Caki2 (cell line): ENCODE measurements around the gene SSTR5. TPM values are rescaled to one million over a fixed set of nuclear protein-coding genes. Genes with fewer than 3 reads are reported as not detected.
A peak's percentile ranks its signal among the peaks of the same experiment; 100 is the strongest.

Experiments used
- DNase-seq: peaks from one replicate; pipeline ENCODE4 v3.0.0-alpha.2; 2015; ENCODE audit warnings: low read depth
- in situ Hi-C: cut with HindIII; loops from 2 replicates; pipeline ENCODE4 v1.10.0; 2016; ENCODE audit warnings: low sequenced_read_pairs, low pct_unique_long_range_greater_than_20kb, mixed read lengths
- total RNA-seq: library from RNA; depleted of rRNA; stranded (reverse); fragments of >200 nt; shearing (Covaris generic); gene quantifications from 2 replicates; pipeline ENCODE4 v1.2.3, GENCODE V29; 2014; ENCODE audit warnings: low replicate concordance

Gene SSTR5
- total RNA-seq, 1 experiment from 2014 or later: 9.1 TPM

DNA sequence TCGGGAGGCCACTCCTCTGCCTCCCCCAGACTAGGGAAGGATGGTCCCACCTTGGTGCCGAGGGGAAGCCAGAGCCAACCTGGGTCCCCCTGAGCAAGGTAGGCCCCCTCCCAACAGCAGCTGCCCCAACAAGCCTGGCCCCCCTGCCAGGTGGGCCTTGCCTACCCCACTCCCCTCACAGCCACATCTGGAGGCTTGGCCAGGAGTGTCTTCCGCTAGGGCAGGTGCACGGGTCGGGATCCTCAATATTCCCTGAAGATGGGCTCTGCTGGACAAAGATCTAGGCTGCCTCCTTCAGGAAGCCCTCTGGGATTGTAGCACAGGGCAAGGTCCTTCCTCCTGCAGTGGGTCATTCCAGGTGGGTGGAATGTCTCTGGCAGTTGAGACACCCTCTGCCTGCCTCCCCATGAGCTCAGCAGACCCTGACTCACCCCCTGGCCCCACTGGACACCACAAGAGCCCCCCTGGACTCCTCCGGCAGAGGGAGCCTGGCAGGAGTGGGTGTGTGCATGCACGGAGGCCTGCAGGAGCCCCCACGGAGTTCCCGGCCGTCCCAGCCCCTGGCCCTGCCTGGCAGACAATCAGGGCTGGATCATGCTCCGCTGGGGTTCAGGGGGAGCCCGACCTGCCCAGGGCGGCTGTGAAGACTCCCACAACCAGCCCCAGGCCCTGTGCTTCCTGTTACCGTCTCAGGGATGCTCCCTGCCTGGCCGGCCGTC lies 23.1 kb downstream of the SSTR5 start:
- in situ Hi-C loops: no loop called here

DNA sequence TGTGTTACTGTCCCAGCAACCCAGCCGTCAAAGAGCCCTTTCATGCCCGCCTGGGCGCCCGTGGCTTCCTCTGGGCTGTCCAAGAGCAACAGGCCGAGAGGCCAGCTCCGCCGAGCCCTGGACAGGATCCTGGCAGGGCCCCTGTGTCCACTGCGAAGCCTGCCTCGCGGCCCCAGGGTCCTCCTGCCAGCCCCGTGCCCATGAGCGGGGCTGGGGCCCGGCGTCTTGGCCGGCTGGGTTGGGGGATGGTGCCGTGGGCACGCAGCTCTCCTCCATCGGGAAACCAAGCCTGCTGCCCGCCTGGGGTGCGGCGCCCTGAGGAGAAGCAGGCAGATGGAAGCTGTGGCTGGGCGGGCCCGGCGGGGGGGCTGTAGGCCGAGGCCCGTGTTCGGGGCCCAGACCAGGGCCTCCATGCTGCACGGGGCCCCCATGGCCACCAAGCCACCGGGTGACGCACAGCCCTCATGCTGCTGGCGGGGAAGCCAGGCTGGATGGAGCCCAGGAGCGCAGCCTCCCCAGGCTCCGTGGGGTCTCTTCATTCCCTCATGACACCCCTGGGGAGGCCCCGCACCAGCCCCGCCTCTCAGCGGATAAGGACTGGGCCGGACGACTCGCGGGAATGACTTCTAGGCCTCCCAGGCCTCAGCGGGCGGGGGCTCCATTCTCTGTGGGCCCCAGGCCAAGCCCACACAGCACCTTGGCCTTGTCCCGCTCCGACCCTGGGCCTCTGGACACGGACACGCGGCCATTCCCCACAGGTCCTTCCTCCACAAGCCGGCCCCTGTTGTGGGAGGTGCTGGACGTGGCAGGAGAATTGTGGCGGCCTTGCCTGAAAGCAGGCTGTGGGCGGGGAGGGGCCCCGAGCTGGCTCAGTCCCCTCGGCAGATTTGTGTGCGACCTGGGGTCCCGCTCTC lies 23.9 kb downstream of the SSTR5 start, which contains the start of gene C1QTNF8:
Gene C1QTNF8, minus strand, starts transcription at position 76 of the 914 bp plus-strand sequence. CDS start 1,322 bp downstream, outside the sequence.
- in situ Hi-C loops: no loop called here
- no peak for DNase-seq

More for the DNA sequence above, 23.1 kb downstream of the SSTR5 start:
- DNase-seq: no peak

DNA sequence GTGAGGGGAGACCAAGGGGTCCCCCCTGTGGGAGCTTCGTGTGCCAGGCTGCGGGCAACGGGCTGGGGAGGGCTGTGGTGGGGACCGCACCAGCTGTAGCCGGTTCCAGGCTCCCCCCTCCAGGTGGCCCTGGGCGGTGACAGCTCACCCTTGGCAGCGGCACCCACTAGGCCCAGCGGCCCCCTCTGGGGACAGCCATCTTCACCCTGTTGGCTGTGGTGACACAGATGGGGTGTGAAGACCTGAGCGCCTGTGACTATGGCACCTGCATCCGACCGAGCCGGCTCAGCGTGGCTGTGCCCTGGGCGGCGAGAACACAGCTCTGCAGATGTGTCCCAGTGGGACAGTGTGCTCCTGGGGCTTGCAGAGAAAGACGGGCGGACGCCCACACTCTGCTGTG lies 24.6 kb downstream of the SSTR5 start:
- no peak for DNase-seq
- in situ Hi-C loops: no loop called here

DNA sequence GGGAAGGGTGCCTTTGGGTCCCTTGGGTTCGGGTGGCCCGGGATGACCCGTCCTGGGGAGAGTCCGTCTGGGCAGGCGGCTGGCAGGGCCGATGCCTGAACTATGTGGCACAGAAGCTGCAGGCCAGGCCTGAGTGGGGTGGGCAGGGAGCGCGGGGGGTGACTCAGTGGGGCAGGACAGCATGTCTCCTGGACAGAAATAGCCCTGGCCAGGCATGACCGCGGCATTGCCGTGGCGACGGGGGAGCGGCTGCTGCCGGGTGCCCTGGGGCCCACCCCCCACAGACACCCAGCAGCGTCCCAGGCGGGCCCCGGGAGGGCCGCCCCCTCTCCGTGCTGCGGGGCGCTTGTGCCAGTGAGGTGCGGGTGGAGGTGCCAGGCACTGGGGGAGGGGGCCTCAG lies 25.3 kb downstream of the SSTR5 start:
- in situ Hi-C loops: no loop called here
- no peak for DNase-seq

DNA sequence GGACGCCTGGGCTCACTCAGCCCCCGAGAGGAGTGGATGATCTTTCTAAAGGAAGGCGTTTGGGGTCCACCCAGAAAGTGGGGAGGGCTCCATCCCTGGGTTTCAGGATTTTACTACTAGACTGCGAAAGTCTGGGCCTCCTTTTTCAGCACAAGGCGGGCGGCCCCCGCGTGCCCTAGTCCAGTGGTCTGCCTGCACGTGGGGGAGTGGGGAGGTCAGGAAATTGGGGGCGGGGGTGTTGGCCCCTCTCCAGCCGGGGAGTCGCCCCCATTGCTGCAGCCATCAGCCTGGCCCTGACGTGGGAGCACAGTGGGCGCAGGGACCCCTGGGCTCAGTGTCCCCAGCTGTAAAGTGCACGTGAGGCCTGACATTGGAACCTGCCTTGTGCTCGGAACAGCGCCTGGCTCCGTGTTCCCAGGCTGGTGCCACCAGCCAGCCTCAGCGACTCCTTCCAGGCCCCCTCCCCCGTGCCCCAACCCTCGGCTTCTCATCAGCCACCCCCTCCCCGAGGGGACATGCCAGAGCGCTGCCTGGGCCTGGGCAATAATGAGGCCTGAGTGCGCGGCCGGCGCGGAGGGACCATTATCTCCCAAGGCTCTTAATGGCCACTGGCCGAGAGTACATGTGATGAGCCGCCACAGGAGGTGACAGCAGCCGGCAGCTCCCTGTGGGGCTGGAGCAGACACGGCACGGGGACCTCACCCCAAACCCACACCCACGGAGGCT lies 25.9 kb downstream of the SSTR5 start:
- in situ Hi-C loops: no loop called here
- no peak for DNase-seq

DNA sequence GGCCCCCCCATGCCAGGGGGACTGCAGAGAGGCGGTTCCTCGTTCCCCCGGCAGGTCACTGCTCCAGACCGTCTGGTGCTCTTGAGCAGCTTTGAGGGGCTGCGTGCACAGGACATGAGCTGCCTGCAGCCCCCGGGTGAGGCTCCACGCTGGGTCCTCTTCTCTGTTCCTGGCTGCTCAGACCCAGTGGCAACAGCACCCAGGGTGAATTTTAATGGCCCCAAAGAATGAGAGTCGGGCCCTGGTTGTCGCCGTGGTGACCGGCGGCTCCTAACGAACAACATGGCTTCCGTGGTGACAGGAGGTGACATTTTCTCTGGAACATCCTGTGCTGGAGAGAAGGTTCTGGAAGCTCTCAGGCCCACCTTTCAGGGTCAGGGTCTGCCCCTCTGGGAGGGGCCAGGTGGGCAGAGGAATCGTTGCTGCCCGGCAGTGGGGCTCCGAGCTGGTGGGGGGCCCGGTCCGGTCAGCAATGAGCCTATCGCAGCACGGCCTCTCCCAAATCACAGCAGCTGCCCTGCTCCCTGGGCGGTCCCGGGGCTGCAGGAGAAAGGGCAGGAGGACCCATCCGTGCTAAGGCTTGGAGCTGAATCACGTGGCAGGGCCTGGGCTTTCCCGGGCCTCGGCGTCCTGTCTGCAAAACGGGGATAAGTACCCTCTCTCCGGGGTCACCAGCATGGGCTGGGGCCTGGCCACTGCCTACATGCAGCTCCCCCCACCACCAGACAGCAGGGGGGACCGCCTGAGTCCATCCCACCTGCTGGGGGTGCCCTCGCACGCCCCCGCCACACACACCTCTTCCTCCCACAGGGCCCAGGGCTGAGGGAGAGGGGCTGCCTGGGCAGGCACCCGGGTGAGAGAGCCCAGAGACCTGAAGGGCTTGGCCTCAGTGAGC lies 26.9 kb downstream of the SSTR5 start:
- no peak for DNase-seq
- in situ Hi-C loops: no loop called here

DNA sequence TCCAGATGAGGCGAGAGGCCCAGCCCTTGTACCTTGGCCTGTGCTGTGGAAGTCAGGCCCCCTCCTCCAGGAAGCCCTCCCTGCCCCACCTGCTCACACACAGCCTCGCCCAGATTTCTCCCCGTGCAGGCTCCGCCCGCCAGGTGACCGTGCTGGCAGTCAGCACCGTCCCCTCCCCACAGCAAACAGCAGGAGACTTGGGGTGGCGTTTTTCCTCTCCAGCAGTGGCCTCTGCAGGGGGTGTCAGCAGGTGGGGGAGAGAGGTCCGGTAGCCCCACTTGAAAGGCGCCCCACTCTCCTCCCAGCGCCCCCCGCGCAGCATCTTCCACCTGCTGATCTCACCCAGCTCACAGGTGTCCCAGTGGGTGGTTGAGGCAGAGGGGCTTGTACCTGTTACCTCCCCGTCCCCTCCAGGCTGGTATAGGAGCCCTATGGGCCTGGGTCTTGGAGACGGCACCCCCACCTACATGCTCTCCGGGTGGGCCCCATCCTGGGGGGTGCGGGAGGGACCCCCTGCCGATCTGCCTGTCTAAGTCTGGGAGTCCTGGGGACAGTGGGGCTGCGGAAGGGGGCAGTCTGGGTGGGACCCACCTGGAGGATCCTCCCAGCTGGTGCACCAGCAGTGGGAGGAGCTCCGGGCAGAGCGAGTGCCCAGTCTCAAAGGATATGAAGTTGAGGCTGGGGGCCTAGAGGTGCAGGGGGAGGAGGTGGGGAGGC lies 27.7 kb downstream of the SSTR5 start:
- in situ Hi-C loops: no loop called here
- DNase-seq: no peak

DNA sequence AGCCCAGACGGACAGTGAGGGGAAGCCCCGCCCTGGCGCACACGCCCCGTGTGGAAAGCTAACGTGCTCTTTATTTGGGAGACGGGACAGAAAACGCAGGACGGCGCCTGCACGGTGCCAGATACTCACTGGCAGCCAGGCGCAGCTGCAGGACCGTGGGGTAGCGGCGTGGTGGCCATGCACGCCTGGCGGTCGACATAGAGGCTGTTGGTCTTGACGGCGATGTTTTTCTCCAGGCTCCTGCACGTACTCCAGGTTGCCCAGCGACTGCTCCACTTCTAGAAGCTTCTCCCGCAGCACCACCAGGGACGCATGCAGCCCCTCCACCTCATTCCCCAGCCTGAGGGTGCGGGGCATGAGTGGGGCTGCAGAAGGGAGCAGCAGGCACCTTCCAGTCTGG lies 28.6 kb downstream of the SSTR5 start:
- no peak for DNase-seq
- in situ Hi-C loops: no loop called here

DNA sequence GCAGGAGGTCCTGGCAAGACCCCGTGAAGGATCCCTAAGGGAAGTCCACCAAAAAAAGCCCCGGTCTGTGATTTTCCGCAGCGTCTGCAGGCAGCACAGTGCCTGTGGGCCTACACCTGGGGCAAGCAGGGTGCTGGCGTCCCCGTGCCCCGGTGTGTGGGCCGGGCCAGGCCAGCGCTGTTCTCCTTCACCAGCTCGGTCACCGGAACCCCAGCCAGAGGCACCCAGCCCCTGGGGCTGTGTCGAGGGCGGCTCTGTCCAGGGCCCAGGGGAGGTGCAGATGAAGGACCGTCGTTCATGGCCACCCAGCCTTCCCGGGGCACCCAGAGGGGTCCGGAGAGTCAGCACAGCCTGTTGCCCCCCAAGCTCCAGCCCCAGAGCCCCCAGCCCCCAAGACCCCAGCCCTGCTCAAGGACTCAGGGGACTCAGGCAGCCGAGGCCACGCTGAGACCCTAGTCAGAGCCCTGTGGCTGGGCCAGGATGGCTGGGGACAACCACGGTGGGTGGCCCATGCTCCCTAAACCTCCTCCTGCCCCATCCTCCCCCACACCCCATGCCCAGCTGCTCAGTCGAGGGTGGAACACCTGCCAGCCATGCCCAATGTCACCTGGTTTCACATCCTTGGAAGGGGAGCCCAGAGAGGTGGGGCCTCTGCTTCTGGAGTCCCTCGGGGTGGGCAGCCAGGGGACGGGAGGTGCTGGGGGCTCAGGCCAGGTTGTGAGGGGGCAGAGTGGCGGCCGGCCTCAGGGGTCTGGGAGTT lies 29.2 kb downstream of the SSTR5 start:
- in situ Hi-C loops: no loop called here
- no peak for DNase-seq

DNA sequence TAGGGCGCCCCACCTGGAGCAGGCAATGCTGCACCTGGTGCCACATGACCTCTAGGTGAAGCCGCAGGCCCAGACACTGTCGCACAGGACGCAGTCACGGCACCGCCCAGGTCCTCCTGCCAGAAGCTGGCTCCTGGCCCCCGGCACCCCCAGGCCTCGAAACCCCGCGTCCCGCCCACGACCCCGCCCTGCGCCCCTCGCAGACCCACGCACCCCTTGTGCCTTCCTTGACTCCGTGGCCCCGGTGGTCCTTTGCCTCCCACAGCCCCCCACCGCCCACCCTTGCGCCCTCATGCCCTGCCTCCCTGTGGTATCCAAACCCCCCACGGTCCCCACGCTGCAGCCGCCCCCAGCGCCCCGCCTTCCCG lies 29.8 kb downstream of the SSTR5 start:
- DNase-seq: no peak
- in situ Hi-C loops: no loop called here

DNA sequence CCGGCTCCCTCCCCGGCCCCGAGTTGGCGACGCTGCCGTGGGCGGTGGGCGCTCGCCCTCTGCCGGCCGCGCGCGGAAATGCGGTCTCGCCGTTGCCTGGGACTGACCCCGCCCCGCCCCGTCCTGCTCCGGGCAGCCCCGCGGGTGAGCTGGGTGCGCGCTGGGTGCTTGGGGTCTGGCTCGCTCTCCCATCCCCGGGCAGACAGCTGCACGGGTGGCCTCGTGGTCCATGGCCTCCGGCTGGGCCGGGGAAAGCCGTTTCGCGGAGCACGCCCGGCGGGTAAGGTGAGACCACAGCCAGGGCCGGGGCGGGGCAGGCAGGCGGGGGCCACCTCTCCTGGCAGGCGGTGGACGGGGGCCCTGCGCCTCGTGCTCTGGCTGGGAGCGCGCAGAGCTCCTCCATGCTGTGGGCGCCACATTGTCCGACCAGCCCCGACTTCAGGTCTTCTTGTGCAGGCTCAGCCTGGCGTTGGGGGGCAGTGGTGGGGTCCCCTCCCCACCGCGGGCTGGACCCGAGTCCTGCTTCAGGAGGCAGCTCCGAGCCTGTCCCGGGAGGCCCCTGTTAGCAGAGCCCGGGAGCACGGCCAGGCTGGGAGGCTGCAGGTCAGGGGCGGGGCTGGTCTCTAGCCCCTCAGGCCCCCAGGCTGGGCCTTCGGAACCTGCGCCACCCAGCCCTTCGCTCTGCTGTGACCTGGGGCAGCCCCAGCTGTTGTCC lies 30.5 kb downstream of the SSTR5 start:
- in situ Hi-C loops: no loop called here
- DNase-seq: peak; percentile 57

DNA sequence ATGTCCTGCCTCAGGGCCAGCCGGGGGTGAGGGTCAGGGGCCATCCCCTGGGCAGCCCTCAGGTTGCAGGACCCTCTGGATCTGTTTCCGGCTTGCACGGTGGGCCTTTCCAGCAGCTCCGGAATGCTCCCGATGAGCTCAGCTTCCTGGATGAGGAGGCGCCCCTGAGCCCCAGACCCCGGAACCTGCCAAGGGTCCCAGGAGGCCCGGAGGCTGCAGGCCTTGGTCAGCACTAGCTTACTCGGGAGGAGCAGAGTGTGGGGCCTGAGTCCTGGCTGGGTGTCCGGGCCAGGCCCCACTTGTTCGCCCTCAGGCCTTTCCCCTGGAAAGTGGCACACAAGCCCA lies 31.1 kb downstream of the SSTR5 start:
- in situ Hi-C loops: no loop called here
- no peak for DNase-seq

DNA sequence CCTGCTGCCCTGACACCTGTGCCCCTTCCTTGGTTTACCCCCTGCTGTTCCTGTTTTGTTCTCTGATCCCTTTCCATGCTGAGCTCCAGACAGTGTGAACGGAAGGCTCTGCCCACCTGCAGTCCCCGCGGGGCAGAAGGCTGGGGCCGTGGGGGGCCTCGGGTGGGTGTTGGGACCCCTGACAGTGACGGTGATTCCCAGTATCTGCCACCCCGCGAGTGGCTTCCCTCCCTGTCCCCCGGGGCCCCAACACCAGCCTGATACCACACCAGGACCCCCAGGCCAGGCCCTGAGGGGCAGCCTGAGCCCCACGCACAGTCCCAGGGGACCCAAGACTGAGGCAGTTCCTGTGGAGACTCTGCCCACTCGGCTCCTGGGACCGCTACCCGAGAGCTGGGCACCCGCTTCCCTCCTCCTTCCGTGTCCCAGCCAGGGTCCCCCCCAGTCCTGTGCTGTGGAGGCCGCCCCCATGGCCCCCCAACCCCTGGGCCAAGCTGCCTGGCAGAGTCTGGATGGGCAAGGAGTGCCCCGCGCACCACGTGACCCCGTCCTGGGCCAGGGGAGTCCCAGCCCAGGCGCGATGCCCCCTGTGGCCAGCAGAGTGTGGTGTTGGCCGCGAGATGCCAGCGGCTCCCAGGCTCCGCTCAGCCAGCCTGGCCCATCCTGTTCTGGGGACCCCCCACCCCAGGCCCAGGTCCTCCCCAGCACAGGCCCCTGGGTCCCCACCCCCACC lies 33.5 kb downstream of the SSTR5 start:
- peak; percentile 44 for DNase-seq
- in situ Hi-C loops: no loop called here

DNA sequence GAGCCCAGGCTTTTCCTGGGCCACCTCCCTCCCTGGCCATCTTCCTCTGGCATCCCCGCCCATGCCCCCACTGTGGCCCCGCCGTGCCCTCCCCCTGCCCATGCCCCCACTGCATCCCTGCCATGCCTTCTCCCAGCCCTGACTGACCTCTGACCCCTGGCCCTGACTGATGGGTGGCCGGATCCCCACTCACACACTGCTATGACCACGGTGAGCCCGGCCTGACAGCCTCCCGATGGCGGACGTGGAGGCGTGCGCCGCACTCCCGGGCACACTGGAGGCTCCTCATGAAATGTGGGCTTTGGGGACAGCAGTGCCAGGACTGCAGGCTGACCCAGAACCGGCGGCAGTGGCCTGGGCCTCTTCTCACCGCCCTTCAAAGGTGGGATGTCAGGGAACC lies 34.1 kb downstream of the SSTR5 start:
- no peak for DNase-seq
- in situ Hi-C loops: no loop called here

DNA sequence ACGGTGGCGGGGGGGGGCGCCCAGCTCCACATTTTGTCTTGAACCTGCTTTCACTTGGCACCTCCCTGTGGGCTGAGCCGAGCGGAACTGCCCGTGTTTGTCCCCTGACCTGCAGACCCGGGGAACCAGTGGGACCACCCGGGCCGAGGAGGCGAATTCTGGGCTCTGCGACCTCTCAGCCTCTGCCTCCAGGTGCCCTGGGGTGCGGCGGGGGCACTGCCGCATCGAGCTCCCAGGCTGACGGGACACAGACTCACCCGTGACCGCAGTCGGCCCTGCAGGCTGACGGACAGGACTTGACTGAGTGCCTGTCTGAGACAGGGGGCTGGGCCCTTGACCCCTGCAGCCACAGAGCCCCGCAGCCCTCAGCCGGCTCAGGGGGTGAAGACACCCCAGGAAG lies 34.6 kb downstream of the SSTR5 start:
- DNase-seq: no peak
- in situ Hi-C loops: no loop called here

DNA sequence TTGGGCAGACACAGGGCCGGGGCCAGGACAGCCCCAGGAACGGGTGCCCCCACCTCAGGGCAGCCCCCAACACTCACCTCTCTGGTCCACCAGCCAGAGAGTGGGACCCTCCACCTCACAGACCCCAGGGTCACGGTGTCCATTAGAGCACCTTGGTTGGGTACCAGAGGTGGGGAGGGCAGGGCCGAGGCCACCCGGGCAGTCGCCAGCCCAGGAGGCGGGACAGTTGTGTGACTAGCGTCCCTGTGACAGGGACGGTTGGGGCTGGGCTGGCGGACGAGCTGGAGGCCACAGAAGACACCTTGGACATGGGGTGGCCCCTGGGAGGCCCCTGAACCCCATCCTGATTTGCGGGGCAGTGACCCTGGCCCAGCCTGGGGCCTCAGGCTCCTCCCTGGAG lies 35.2 kb downstream of the SSTR5 start:
- DNase-seq: no peak
- in situ Hi-C loops: no loop called here
